Measurements from ENCODE around the gene CADPS. TPM values are rescaled to one million over a fixed set of nuclear protein-coding genes. Genes with fewer than 3 reads are reported as not detected.
A peak's percentile ranks its signal among the peaks of the same experiment; 100 is the strongest.

The CADPS gene
- 5.2 and 7.1 TPM in 2 replicates for total RNA-seq (2014; rRNA removed; shearing (Covaris generic))

DNA sequence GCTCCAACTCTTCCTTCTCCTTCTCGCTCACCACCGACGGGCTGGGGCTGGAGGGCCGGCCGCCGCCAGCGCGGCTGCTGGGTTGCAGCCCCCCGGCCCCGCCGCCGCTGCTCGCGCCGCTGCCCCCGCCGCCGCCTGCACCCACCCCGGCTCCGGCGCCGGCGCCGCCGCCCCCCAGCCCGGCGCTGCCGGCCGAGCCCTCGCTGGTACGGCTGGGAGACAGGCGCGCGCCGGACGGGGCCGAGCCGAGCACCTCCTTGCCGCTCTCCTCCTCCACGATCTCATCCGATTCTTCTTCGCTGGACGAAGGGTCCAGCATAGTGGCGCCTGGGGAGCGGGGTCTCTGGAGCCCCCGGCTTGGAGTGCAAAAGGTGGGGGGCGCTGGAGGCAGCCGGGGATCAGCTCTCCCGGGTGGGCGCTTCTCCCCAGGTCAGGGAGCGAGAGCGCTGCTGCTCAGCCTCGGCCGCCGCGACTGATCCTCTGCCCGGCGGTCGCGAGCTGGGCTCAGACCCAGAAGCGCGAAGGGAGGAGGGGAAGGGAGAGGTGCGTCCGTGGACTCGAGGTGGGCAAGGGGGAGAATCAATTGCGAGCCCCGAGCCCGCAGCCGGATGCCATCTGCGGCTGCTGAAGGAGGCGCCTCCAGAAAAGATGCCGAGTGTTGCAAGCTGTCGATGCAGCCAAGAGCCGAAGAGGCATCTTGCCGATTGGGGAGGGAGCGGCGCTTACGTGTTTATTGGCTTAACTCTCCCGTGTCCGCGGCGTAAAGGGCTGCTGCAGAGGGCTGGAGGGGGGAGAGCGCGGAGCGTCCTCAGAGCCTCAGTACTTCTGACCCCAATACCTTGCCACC lies at the start of gene CADPS:
Gene CADPS (minus strand): TSS at position 706 of the 847 bp plus-strand sequence. CDS start 387 bp downstream, at position 319.
- no peaks in the 10 kb centered on the region; the same call in 1 of the 2 replicates for H3K27me3 ChIP-seq (ENCODE audit: control insufficient read depth, insufficient read depth, low read length)
- H3K4me3 ChIP-seq (ENCODE audit: insufficient read depth, low read depth, low read length), result peak within 1 kb of the TSS; percentile 85
- H3K36me3 ChIP-seq (replicated peaks; ENCODE audit: control insufficient read depth, insufficient read depth, low read length), result no peaks in the 10 kb centered on the region
- DNase-seq, result peak; percentile 67

DNA sequence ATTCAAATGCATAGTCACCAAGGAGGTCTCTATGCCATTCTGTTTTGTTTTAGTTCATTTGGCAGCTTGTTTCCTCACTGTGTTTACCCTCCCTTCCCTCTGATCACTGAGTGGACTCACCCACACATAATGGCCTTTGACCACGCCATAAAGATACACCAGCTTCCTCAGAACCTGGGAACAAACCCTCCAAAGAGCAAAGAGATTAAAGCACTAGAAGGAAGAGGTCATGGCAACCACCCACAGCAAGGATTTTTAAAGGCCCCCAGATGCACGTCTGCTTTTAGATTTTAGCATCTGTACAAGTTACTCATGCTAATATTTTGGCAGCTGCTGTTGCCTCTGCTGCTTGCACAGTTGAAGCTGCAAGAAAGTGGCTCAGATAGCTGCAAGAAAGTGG lies 47.9 kb upstream of the CADPS start:
- H3K27me3 ChIP-seq (ENCODE audit: control insufficient read depth, insufficient read depth, low read length), result no peaks in the 10 kb centered on the region
- DNase-seq, result no peak
- H3K4me3 ChIP-seq (ENCODE audit: insufficient read depth, low read depth, low read length), result no peak overlapping the region
- H3K36me3 ChIP-seq (replicated peaks; ENCODE audit: control insufficient read depth, insufficient read depth, low read length), result no peaks in the 10 kb centered on the region

DNA sequence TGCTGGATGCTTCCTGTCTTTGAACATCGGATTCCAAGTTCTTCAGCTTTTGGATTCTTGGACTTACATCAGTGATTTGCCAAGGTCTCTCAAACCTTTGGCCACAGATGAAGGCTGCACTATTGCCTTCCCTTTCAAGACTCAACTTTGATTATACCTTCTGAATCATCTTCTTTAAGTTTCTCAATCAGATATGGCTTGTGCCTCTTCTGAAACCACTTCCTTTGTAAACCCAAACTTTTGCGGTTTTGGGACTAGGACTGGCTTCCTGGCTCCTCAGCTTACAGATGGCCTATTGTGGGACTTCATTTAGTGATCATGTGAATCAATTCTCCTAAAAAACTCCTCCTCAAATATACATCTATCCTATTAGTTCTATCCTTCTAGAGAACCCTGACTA lies 47.1 kb upstream of the CADPS start:
- no peak for DNase-seq
- H3K36me3 ChIP-seq (replicated peaks; ENCODE audit: control insufficient read depth, insufficient read depth, low read length), result no peaks in the 10 kb centered on the region
- no peak overlapping the region for H3K4me3 ChIP-seq (ENCODE audit: insufficient read depth, low read depth, low read length)
- H3K27me3 ChIP-seq (ENCODE audit: control insufficient read depth, insufficient read depth, low read length), result no peaks in the 10 kb centered on the region

DNA sequence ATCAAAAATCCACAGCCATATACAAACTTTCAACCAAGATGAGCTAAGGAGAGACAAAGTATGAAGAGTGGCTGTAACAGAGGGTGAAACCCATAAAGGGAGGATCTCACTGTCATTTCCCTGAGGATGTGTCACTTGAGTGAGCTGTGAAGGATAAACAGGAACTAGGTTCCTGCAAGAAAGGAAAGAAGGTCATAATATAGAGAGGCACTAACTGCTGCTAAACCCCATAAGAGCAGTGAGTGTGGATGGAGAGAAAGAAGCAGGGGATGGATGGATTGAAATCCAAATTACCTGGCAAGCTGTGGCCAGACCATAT lies 45.2 kb upstream of the CADPS start:
- Histone ChIP-seq H3K27me3 (ENCODE audit: control insufficient read depth, insufficient read depth, low read length) (no peaks in the 10 kb centered on the region), H3K36me3 (replicated peaks; ENCODE audit: control insufficient read depth, insufficient read depth, low read length) (no peaks in the 10 kb centered on the region), H3K4me3 (ENCODE audit: insufficient read depth, low read depth, low read length) (no peak overlapping the region)
- DNase-seq, result no peak

DNA sequence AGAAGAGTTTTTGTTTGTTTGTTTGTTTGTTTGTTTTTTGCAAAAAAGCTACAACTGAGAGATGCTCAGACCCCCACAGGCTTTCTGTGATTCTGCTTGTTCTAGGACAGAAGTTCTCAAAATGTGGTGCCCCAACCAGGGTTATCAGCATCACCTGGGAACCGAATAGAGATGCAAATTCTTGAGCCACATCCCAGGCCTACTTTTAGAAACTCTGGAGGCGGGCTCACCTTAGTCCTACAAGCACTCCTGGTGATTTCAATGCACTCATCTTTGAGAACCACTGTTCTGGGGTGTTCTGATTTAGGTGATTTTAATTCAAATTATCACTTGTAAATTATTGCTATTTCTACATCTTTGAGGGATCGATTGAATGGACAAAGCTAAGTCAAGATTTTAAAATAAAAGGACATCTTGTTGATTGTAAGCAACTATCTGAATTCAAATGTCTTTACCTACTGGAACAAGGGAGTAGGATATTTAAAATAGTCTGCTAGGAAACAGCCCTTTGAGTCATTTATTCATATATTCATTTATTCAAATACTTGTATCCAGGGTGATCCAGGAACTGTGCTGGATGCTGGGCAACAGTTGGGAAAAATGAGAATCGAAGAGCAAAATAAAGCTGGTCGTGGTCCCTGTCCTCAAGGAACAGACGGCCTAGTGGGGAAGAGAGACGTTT lies 44.7 kb upstream of the CADPS start:
- no peaks in the 10 kb centered on the region for H3K36me3 ChIP-seq (replicated peaks; ENCODE audit: control insufficient read depth, insufficient read depth, low read length)
- H3K4me3 ChIP-seq (ENCODE audit: insufficient read depth, low read depth, low read length), result no peak overlapping the region
- peak; percentile 13 for DNase-seq
- H3K27me3 ChIP-seq (ENCODE audit: control insufficient read depth, insufficient read depth, low read length), result no peaks in the 10 kb centered on the region

DNA sequence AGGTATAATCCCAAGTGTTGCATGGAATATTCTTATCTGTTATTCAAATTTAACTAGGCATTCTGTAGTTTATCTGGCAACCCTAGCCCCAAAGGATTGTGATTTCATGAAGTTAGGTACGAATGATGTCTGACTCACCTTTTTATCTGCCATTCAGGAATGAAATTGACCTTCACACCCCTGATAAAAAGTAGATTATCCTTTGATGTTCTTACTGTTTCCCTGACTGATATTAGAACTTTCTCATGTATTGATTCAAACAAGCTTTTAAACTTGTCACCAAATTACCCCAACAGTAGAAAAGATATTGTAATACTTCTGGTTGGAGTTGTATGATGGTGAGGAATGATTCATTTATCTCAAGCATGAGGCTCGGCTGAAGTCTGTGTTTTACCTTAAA lies 43.6 kb upstream of the CADPS start:
- DNase-seq, result no peak

DNA sequence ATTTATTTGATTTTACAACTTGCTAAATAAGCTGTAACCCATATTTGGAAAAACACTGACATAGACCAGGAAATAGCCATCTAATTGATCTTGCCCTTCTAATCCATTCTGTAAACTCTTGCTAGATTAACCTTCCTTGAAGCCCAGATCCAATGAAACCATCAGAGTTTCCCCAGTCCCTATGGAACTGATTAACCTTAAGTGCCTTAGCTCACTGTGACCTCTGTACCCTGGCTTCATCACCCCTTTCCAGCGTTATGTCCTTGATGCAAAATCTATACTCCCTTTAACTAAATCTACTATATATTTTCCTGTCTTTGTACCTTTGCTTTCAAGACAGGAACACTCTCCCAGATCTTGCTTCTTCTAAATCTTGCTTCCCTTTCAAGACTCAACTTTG lies 42.9 kb upstream of the CADPS start:
- no peaks in the 10 kb centered on the region for H3K36me3 ChIP-seq (replicated peaks; ENCODE audit: control insufficient read depth, insufficient read depth, low read length)
- DNase-seq, result no peak
- no peaks in the 10 kb centered on the region for H3K27me3 ChIP-seq (ENCODE audit: control insufficient read depth, insufficient read depth, low read length)
- no peak overlapping the region for H3K4me3 ChIP-seq (ENCODE audit: insufficient read depth, low read depth, low read length)

More for the DNA sequence above, 43.6 kb upstream of the CADPS start:
- H3K36me3 ChIP-seq (replicated peaks; ENCODE audit: control insufficient read depth, insufficient read depth, low read length), result no peaks in the 10 kb centered on the region
- H3K27me3 ChIP-seq (ENCODE audit: control insufficient read depth, insufficient read depth, low read length), result no peaks in the 10 kb centered on the region
- H3K4me3 ChIP-seq (ENCODE audit: insufficient read depth, low read depth, low read length), result no peak overlapping the region

DNA sequence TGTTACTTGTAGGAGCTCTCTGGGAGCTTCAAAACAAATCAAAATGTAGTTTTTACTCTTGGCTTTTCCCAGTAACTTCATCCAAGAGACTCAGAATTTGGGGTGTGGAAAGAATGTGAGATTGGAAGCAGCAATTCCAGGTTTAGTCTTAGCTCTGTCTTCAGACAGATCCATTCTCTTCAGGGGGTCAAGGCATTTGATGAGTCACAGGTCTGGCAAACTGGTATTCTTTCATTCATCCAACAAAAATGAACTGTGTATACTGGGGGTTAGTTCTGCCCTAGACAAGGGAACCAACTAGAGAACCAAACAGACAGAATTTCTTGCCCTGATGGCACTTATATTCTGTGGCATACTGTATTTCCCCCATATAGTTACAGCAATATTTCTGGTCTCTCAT lies 36.3 kb upstream of the CADPS start:
- Histone ChIP-seq H3K27me3 (ENCODE audit: control insufficient read depth, insufficient read depth, low read length) (no peaks in the 10 kb centered on the region), H3K4me3 (ENCODE audit: insufficient read depth, low read depth, low read length) (no peak overlapping the region), H3K36me3 (replicated peaks; ENCODE audit: control insufficient read depth, insufficient read depth, low read length) (no peaks in the 10 kb centered on the region)
- no peak for DNase-seq

DNA sequence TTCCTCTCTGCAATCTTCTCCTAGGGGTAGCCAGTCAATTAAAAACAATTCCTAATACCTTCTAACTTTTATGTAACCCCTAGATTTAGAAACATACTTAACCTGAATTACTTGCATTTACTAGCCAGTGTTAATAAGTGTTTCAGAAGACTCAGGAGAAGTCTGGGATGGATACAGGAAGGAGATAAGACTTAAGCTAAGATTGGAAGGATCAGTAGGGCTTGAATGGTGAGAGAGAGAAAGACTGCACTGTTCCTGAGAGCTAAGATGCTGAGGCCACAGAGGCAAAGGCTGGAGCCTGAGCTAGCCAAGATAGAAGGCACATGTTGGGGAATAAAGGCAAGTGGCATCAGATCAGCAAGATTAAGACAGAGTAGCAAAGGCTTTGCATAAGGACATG lies 30.1 kb upstream of the CADPS start:
- Histone ChIP-seq H3K27me3 (ENCODE audit: control insufficient read depth, insufficient read depth, low read length) (no peaks in the 10 kb centered on the region), H3K36me3 (replicated peaks; ENCODE audit: control insufficient read depth, insufficient read depth, low read length) (no peaks in the 10 kb centered on the region)

DNA sequence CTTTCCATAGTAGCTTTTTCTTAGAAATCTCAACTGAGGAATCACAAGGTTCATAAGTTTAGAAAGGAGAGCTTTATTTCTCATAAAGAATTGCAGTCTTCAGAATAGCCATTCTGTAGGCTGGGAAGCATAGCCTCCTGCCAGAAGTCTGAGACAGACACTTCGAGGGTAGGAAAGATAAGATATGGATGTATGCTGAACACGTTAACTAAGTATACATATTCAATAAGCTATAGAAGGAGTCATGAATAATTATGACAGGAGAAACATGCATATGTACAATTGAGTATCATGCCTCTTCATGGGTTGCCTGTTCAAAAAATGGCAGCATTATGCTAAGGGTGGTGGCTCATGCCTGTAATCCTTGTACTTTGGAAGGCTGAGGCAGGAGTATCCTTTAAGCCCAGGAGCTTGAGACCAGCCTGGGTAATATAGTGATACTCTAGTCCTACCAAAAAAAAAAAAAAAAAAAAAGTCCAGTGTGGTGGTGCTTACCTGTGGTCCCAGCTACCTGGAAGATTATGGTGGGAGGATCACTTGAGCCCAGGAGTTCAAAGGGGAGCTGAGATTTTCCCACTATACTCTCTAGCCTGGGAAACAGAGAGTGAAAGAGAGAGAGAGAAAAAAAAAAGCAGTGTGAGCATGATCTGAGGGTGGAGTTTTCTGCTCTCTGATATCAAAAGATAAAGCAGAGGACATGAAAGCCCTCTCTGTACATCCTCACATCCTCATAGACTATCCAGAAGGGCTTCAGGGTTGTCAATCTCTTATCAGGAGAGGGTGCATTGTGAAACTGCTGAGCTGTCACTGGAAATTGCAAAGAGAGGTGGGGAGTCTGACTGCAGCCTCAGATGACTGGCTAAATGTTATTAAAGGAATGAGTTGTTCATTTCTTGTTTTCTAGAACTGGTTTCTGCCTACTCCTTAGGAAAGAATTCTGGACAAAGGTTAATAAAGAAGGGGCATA lies 23.6 kb upstream of the CADPS start:
- no peak for DNase-seq
- Histone ChIP-seq H3K36me3 (replicated peaks; ENCODE audit: control insufficient read depth, insufficient read depth, low read length) (no peaks in the 10 kb centered on the region), H3K4me3 (ENCODE audit: insufficient read depth, low read depth, low read length) (no peak overlapping the region), H3K27me3 (ENCODE audit: control insufficient read depth, insufficient read depth, low read length) (no peaks in the 10 kb centered on the region; the same call in 1 of the 2 replicates)

More for the DNA sequence above, 30.1 kb upstream of the CADPS start:
- no peak for DNase-seq
- no peak overlapping the region for H3K4me3 ChIP-seq (ENCODE audit: insufficient read depth, low read depth, low read length)

DNA sequence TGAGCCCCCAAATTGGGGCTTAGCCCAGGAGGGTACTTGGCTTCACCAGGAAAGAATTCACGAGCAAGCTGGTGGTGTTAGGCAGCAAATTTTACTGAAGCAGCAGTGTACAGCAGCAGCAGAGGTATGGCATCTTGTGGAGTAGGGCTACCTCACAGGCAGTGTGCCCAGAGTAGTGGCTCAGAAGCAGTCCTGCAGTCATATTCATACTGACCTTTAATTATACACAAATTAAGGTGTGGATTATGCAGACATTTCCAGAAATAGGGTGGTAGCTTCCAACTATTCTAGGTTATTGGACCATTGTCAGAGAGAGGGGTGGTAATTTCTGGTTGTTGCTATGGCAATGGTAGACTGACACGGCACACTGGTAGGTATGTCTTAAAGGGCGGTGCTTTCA lies 20.7 kb upstream of the CADPS start:
- Histone ChIP-seq H3K36me3 (replicated peaks; ENCODE audit: control insufficient read depth, insufficient read depth, low read length) (no peaks in the 10 kb centered on the region), H3K4me3 (ENCODE audit: insufficient read depth, low read depth, low read length) (no peak overlapping the region), H3K27me3 (ENCODE audit: control insufficient read depth, insufficient read depth, low read length) (no peaks in the 10 kb centered on the region; the same call in 1 of the 2 replicates)
- no peak for DNase-seq

DNA sequence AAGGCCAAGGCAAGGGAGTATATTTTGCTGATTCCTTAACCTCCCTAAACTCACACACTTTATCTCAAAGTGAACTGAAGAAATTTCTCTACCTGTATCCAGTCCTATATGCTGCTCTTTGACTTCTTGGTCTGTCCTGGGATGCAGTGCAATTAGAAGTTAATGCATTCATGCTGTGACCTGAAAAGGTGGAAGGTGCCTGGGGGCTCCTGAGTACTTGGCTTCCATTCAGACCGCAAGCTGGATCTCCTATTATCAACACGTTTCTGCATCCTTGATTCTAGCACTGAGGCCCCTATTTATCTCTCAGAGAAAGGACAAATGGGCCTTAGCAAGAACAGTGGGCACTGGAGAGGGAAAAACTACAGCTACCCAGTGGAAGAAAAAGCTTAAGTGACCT lies 17.7 kb upstream of the CADPS start:
- Histone ChIP-seq H3K36me3 (replicated peaks; ENCODE audit: control insufficient read depth, insufficient read depth, low read length) (no peaks in the 10 kb centered on the region), H3K4me3 (ENCODE audit: insufficient read depth, low read depth, low read length) (no peak overlapping the region), H3K27me3 (ENCODE audit: control insufficient read depth, insufficient read depth, low read length) (no peaks in the 10 kb centered on the region)
- DNase-seq, result no peak

DNA sequence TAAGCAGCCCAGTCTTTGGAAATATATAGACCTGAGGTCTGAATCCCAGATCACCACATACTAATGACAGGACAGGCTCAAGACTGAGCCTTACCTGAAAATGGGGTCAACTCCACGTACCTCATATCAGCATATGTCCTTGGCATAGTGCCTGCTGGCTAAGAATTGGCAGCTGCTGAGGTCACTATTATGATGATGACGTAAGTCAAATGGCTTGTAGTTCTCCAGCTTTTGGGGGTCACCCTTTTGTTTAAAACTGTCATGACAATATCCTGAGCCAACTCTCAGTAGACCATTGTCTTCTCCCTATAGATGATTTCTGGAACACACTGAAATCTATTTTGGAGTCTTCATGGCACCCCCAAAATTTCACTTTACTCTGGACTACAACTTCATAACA lies 16.8 kb upstream of the CADPS start:
- Histone ChIP-seq H3K27me3 (ENCODE audit: control insufficient read depth, insufficient read depth, low read length) (no peaks in the 10 kb centered on the region), H3K36me3 (replicated peaks; ENCODE audit: control insufficient read depth, insufficient read depth, low read length) (no peaks in the 10 kb centered on the region), H3K4me3 (ENCODE audit: insufficient read depth, low read depth, low read length) (no peak overlapping the region)
- DNase-seq, result no peak

DNA sequence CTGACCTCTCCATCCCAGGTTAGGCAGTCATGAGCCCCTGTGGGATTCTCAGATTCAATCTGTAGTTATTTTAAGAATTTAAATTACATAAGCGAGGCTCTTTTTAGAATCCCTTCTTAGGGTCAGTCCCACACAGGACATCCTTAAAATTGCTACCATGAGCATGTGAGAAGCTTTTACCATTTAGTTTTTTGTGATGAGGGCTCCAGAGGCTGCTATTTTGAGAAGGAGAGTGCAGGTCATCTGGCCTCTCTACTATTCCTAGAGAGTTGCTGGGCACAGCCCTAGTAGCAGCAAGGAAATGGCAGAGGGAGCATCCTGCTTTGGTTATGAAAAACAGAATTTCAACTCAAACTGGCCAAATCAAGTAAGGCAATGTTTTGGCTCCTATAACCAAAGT lies 13.6 kb upstream of the CADPS start:
- no peak for DNase-seq
- Histone ChIP-seq H3K4me3 (ENCODE audit: insufficient read depth, low read depth, low read length) (no peak overlapping the region), H3K36me3 (replicated peaks; ENCODE audit: control insufficient read depth, insufficient read depth, low read length) (no peaks in the 10 kb centered on the region), H3K27me3 (ENCODE audit: control insufficient read depth, insufficient read depth, low read length) (no peaks in the 10 kb centered on the region)

Measured in H7 (cell line).